MCF 10A (cell line): ENCODE data around the gene TULP4. TPM values are rescaled to one million over a fixed set of nuclear protein-coding genes. Genes with fewer than 3 reads are reported as not detected.
A peak's percentile ranks its signal among the peaks of the same experiment; 100 is the strongest.

ENCODE experiments used
- BruUV-seq: library from RNA; stranded (reverse); fragments of 400-500 nt; replicated peaks from 2 replicates; lab custom pipeline; 2021; lab: Mats Ljungman, UMichigan
- CTCF ChIA-PET: fragments of 300-600 bp; sonication (Branson Sonifier 250); formaldehyde crosslinking; extraction: SDS; loops from one replicate; lab custom pipeline; 2021; ENCODE audit warnings: antibody characterized with exemption, inconsistent platforms; lab: Yijun Ruan, JAX
- POLR2A ChIA-PET: fragments of 300-600, 350-650 bp; sonication (Branson Sonifier 250); formaldehyde crosslinking; extraction: SDS; loops from one replicate; lab custom pipeline; 2020; ENCODE audit warnings: antibody characterized with exemption, inconsistent platforms; lab: Yijun Ruan, JAX
- DNase-seq: peaks from one replicate; pipeline ENCODE4 v3.0.0-alpha.2; 2018; ENCODE audit not compliant: unreplicated experiment
- H3K27ac Mint-ChIP-seq: one replicate; pipeline ENCODE4 v1.8.0; 2022; ENCODE audit warnings: mild to moderate bottlenecking, low read depth, mixed read lengths; ENCODE audit not compliant: unreplicated experiment
- H3K27me3 Mint-ChIP-seq: one replicate; pipeline ENCODE4 v1.8.0; 2022; ENCODE audit warnings: mixed read lengths; ENCODE audit not compliant: insufficient read depth, unreplicated experiment
- H3K36me3 Mint-ChIP-seq: one replicate; pipeline ENCODE4 v1.8.0; 2022; ENCODE audit warnings: mild to moderate bottlenecking, moderate library complexity, mixed read lengths; ENCODE audit not compliant: insufficient read depth, unreplicated experiment
- H3K4me1 Mint-ChIP-seq: one replicate; pipeline ENCODE4 v1.8.0; 2022; ENCODE audit warnings: mixed read lengths; ENCODE audit not compliant: insufficient read depth, unreplicated experiment
- H3K4me3 Mint-ChIP-seq: one replicate; pipeline ENCODE4 v1.8.0; 2022; ENCODE audit warnings: mild to moderate bottlenecking, moderate library complexity, mixed read lengths; ENCODE audit not compliant: unreplicated experiment
- H3K9me3 Mint-ChIP-seq: one replicate; pipeline ENCODE4 v1.8.0; 2022; ENCODE audit warnings: mixed read lengths; ENCODE audit not compliant: unreplicated experiment
- CTCF ChIP-seq: fragments of 200-600 bp; IDR thresholded peaks from one replicate; pipeline ENCODE4 v1.8.0; 2022; ENCODE audit warnings: antibody characterized with exemption, mild to moderate bottlenecking; ENCODE audit not compliant: unreplicated experiment
- intact Hi-C: fragments of 100-400 bp; cut with micrococcal nuclease; formaldehyde crosslinking; loops from 2 replicates; pipeline ENCODE4 v1.14.1; 2022
- total RNA-seq: library from RNA; stranded (reverse); gene quantifications from 2 replicates; pipeline ENCODE4 v1.2.3, GENCODE V29; 2022

The TULP4 gene
- total RNA-seq, 1 experiment from 2014 or later = 64.2 TPM

- no peak for TF ChIP-seq CTCF
- ChIA-PET CTCF (no interaction called here), POLR2A (no interaction called here)
- Mint-ChIP-seq H3K9me3 (peaks cover 10% of the 10 kb centered on the region), H3K27ac (peak overlapping the region; percentile 61), H3K36me3 (peaks cover 43% of the 10 kb centered on the region), H3K4me3 (no peak overlapping the region), H3K27me3 (no peaks in the 10 kb centered on the region), H3K4me1 (peaks cover 35% of the 10 kb centered on the region)
- intact Hi-C loops = no loop called here
- peak; percentile 73 for DNase-seq
- BruUV-seq = no TSS peak
Observed at GRCh38 chr6:158316022-158316421, 3.8 kb downstream of the TULP4 start.

- no peak for TF ChIP-seq CTCF
- POLR2A ChIA-PET = interaction anchor here (0.5 to 1.4 kb wide), 5 partner anchors 9 to 323 kb away, joined by 3 to 5 read pairs (median 4); partner anchors contain the start of gene DYNLT1
- Mint-ChIP-seq H3K36me3 (peaks cover 21% of the 10 kb centered on the region), H3K9me3 (peaks cover 7% of the 10 kb centered on the region), H3K4me1 (peaks cover 40% of the 10 kb centered on the region), H3K27ac (no peak overlapping the region), H3K4me3 (no peak overlapping the region), H3K27me3 (no peaks in the 10 kb centered on the region)
- BruUV-seq = no TSS peak
- CTCF ChIA-PET = interaction anchor here (0.6 kb wide), 1 partner anchor 239 kb away, joined by 6 read pairs; no protein-coding TSS in a partner anchor
- peak; percentile 60 for DNase-seq
- intact Hi-C loops = no loop called here
Observed at GRCh38 chr6:158321960-158322359, 9.7 kb downstream of the TULP4 start.

- POLR2A ChIA-PET = interaction anchor here (0.5 to 1.4 kb wide), 5 partner anchors 10 to 150 kb away, joined by 3 to 5 read pairs (median 4); no protein-coding TSS in a partner anchor
- intact Hi-C loops = no loop called here
- Mint-ChIP-seq H3K9me3 (peaks cover 7% of the 10 kb centered on the region), H3K4me3 (no peak overlapping the region), H3K4me1 (peaks cover 40% of the 10 kb centered on the region), H3K27me3 (no peaks in the 10 kb centered on the region), H3K36me3 (peaks cover 21% of the 10 kb centered on the region), H3K27ac (no peak overlapping the region)
- no TSS peak for BruUV-seq
- TF ChIP-seq CTCF = no peak
- CTCF ChIA-PET = no interaction called here
- DNase-seq = no peak
Observed at GRCh38 chr6:158322400-158322723, 10.1 kb downstream of the TULP4 start.

- DNase-seq = peak; percentile 68
- BruUV-seq = no TSS peak
- TF ChIP-seq CTCF = no peak
- H3K4me1 Mint-ChIP-seq = peaks cover 45% of the 10 kb centered on the region
- peak overlapping the region; percentile 37 for H3K27ac Mint-ChIP-seq
- peaks cover 21% of the 10 kb centered on the region for H3K36me3 Mint-ChIP-seq
- no peak overlapping the region for H3K4me3 Mint-ChIP-seq
- H3K9me3 Mint-ChIP-seq = peaks cover 7% of the 10 kb centered on the region
- no peaks in the 10 kb centered on the region for H3K27me3 Mint-ChIP-seq
- ChIA-PET CTCF (interaction anchor here (0.7 kb wide), 1 partner anchor 1651 kb away, joined by 3 read pairs; no protein-coding TSS in a partner anchor), POLR2A (interaction anchor here (0.7 to 1.4 kb wide), 8 partner anchors 10 to 134 kb away, joined by 3 to 5 read pairs (median 4); no protein-coding TSS in a partner anchor)
- intact Hi-C loops = no loop called here
Observed at GRCh38 chr6:158322724-158323560, 10.7 kb downstream of the TULP4 start.
